Skin epidermis (tissue), 12 donors: ENCODE results near the gene PCID2.
"Not testable (repeated sequence)": the region's sequence is repeated elsewhere in the genome, so short reads cannot be mapped to it uniquely, and the experiment has no call there.

ENCODE experiments used
- H3K27ac ChIP-seq, 21 experiments: fragments of 200-600 bp; sonication (generic) in 11 of 21; one replicate each; pipeline ENCODE4 v1.5.0; 2020; ENCODE audit warnings: mild to moderate bottlenecking in 3 of 21, inconsistent platforms in 2 of 21, moderate library complexity in 2 of 21
- H3K4me3 ChIP-seq, 7 experiments: fragments of 200-600 bp; sonication (generic) in 2 of 7; one replicate each; pipeline ENCODE4 v1.5.0; 2020; ENCODE audit warnings: inconsistent platforms in 2 of 7, mild to moderate bottlenecking in 2 of 7, moderate library complexity in 1 of 7

PCID2 gene

GRCh38 chr13:113170511-113170910 lies 38.0 kb downstream of the PCID2 start:
- Histone ChIP-seq H3K4me3 (no peak overlapping the region), H3K27ac (no peak overlapping the region)

GRCh38 chr13:113169277-113170272 lies 38.9 kb downstream of the PCID2 start:
- no peak overlapping the region for H3K4me3 ChIP-seq
- no peak overlapping the region for H3K27ac ChIP-seq

DNA sequence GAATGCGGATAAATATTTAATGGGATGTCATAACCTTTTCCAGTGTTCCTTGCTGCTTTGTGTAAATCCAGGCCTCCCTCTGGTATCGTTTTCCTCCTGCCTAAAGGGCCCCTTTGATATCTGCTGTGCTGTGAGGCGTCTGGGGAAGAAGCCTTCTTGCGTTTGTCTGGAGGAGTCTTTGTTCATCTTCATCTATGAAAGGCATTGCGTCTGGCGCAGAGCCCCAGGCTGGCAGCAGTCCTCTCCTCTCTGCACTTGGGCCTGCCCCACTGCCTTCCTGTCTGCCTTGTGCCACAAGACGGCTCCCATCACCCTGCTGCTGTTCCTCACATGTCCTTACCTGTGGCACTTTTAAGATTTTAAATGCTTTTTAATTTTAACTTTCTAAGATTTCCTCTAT lies 40.3 kb downstream of the PCID2 start:
- no peak overlapping the region for H3K4me3 ChIP-seq
- no peak overlapping the region for H3K27ac ChIP-seq

DNA sequence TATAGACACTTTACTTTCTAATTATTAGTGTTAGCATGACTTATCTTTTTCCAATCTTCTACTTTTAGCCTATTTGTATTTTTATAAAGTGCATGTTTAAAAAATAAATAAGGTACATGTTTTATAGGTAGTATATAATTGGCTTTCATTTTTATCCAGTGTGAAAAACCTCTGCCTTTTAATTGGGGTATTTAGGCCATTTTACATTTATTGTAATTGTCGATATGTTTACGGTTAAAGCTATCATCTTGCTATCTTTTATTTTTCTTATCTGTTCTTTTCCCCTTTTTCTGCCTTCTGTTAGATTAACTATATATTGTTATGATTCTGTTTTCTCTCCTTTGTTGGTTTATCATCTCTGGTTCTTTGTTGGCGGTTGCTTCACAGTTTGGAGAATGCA lies 40.9 kb downstream of the PCID2 start:
- H3K27ac ChIP-seq: no peak overlapping the region
- H3K4me3 ChIP-seq: no peak overlapping the region

- H3K4me3 ChIP-seq: no peak overlapping the region
- H3K27ac ChIP-seq: no peak overlapping the region
Observed at GRCh38 chr13:113167155-113167554, 41.3 kb downstream of the PCID2 start.

DNA sequence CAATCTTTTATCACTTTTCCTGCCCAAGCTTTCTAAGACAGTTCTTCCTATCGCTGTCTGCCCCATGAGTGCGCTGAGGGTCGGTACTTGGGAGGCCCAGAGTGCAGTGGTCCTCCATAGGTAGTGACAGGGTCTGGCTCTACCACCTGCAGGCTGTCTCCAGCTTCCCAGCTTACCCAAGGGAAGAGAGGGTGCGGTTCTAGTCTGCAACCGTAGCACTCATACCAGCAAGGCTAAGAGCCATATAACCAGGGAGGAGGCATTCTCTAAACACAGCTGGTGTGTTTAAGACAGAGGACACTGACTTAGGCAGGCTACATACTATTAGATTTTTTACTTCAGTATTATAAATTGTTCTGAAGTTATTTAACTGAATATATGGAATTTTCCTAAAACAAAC lies 41.8 kb downstream of the PCID2 start:
- H3K4me3 ChIP-seq: no peak overlapping the region
- H3K27ac ChIP-seq: no peak overlapping the region

DNA sequence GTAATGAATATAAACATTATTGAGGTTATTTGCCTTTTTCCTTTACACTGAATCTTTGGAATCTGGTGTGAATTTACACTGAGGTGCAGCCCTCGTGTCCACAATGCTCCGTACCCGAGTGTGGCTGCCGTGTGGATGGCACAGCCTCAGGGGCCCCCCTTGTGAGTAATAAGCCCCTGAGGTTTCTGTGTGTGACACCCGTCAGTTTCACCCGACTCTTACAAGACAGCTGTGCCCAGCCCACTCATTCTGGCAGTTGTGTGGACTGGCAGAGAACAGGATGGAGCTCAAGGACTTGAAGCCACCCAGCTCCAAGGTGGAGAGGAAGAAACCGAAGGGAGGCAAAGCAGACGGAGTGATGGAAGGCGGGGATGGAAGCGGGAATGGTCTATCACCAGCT lies 42.2 kb downstream of the PCID2 start:
- Histone ChIP-seq H3K27ac (no peak overlapping the region), H3K4me3 (no peak overlapping the region)

DNA sequence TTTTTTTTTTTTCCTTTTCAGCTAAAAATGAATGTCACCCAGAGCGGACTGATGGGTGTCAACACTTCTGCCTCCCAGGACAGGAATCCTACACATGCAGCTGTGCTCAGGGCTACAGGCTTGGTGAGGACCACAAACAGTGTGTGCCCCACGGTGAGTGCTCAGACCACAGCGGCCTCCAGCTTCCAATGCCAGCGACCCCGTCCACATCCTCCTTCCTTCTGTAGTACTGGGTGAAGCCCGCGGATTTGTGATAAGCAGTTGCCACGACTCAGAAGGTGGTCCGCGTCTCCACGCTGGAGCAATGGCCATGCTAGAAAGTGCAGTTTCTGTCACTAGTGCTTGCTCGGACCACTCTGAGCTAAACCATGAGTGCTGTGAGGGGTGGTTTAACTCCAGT lies 44.0 kb downstream of the PCID2 start:
- Histone ChIP-seq H3K4me3 (no peak overlapping the region), H3K27ac (no peak overlapping the region)

DNA sequence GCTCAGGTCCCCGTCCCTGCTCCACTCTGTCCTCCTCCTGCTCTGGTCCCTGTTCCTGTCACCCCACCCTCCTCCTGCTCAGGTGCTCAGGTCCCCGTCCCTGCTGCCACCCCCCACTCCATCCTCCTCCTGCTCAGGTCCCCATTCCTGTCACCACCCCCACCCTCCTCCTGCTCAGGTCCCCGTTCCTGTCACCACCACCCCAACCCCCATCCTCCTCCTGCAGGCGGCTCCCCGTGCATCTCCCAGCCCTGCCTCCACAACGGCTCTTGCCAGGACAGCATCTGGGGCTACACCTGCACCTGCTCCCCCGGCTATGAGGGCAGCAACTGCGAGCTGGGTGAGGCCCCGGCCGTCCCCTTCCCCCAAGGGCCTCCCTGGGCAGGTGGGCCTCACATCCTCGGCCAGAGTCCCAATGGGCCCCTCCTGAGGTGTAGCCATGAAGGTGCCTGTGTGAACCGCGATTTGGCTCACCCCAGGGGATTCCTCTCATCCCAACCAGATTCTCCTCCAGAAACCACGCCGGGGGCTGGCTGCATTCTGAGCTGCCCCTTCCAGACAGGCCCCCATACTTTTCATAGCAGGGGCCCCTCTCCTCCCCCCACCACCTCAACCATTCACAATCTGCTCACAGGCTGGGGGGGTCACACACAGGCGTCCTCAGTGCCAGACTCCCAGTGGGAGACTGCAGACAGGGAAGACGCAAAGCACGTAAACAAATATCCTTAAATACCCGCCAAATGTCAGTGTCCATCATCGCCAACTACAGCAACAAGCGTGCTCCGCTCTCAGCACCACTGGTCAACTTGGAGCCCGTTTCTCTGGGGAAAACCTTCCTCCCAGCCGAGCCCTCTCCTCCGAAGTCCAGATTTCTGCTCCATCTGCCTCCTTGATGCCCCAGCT lies 45.4 kb downstream of the PCID2 start:
- Histone ChIP-seq H3K4me3 (no peak overlapping the region), H3K27ac (peak overlapping the region in 2 of 21 experiments; percentile 21 to 51)

DNA sequence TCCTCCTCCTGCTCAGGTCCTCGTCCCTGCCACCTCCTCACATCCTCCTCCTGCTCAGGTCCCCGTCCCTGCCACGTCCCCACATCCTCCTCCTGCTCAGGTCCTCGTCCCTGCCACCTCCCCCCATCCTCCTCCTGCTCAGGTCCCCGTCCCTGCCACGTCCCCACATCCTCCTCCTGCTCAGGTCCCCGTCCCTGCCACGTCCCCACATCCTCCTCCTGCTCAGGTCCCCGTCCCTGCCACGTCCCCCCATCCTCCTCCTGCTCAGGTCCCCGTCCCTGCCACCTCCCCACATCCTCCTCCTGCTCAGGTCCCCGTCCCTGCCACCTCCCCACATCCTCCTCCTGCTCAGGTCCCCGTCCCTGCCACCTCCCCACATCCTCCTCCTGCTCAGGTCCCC lies 46.5 kb downstream of the PCID2 start:
- not testable (repeated sequence) for H3K27ac ChIP-seq, H3K4me3 ChIP-seq

DNA sequence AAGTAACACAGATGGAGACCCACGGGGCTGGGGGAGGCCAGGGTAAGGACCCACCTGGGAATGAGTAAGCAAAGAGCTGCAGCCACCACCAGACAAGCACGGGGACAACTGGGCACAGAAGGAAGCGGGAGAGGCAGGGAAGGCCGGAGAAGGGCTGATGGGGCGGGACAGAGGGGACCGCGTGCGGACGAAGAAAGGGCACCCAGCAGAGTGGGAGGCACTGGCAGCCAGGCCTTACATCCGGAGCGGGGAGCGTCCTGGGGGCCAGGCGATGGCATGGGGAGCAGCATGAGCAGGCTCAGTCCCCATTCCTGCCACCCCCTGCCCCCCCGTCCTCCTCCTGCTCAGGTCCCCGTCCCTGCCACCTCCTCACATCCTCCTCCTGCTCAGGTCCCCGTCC lies 47.0 kb downstream of the PCID2 start:
- no peak overlapping the region for H3K4me3 ChIP-seq
- H3K27ac ChIP-seq: peak overlapping the region in 2 of 21 experiments; percentile 46 to 65

DNA sequence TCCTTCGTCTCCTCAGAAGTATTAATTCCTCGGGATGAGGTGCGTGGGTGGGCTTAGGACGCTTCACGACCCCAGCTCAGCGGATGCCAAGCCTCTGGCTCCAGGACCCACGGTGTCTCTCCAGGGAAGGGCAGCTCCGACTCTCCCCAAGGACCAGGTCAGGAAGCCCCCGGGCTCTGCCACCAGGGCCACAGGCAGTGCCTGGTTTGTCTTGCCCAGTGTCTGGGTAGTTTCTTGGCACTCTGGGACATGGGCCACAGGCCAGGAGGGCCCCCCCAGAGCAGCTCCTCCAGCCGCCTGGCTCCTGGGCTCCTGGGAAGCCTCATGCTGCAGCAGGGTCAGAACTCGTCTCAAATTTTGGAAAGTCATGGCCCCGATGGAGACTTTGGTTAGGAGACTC lies 47.5 kb downstream of the PCID2 start:
- H3K4me3 ChIP-seq: no peak overlapping the region
- H3K27ac ChIP-seq: peak overlapping the region in 2 of 21 experiments; percentile 46 to 65

DNA sequence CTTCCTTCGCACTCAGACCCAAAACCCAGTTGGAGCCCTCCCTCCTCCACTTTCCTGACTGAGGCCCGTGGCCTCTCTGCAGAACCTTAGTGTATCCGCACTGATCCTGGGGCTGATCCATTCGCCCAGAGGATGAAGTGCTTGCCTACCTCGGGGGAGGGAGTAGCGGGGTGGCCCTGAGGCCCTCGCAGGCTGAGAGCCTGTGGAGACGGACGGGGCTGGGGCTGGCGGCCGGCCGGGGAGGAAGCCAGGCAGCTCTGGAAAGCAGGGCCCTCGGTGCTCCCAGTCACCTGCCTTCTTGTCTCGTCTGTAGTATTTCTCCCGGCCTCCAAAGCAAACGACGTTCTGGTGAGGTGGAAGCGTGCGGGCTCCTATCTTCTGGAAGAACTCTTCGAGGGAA lies 48.8 kb downstream of the PCID2 start:
- no peak overlapping the region for H3K4me3 ChIP-seq
- no peak overlapping the region for H3K27ac ChIP-seq

DNA sequence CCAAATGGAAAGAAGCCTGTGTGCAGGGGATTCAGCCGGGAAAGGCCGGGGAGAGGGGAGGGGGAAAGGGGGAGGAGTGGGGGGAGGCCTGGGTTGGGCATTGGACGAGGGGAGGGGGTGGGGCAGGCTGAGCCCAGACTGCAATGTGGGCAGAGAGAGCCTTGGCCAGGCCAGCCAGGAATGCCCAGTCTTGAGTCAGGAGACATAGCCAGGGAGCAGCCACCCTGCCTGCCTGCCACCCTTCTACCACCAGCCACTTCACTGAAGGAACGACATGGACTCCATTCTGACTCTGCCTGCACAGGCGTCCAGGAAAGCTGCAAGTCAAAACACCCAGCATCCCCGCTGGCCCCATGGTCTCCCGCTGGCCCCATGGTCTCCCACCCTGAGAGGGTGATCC lies 49.5 kb downstream of the PCID2 start:
- Histone ChIP-seq H3K4me3 (no peak overlapping the region), H3K27ac (no peak overlapping the region)

GRCh38 chr13:113157929-113158747 lies 50.3 kb downstream of the PCID2 start, which contains the start of gene PROZ:
Gene PROZ (plus strand): TSS chr13:113158648. CDS start chr13:113158661, 13 bp downstream.
- no peak within 1 kb of the TSS for H3K27ac ChIP-seq

GRCh38 chr13:113157206-113157928 lies 51.1 kb downstream of the PCID2 start:
- Histone ChIP-seq H3K4me3 (no peak overlapping the region), H3K27ac (no peak overlapping the region)

More at GRCh38 chr13:113157929-113158747, 50.3 kb downstream of the PCID2 start, which contains the start of gene PROZ:
- no peak within 1 kb of the TSS for H3K4me3 ChIP-seq

- Histone ChIP-seq H3K4me3 (no peak overlapping the region), H3K27ac (no peak overlapping the region)
Observed at GRCh38 chr13:113155982-113156655, 52.4 kb downstream of the PCID2 start.

GRCh38 chr13:113155201-113155600 lies 53.3 kb downstream of the PCID2 start:
- no peak overlapping the region for H3K27ac ChIP-seq
- H3K4me3 ChIP-seq: no peak overlapping the region
